HG02938 (cell line): ENCODE measurements around the gene TBX20.
"Not testable (repeated sequence)": the region's sequence is repeated elsewhere in the genome, so short reads cannot be mapped to it uniquely, and the experiment has no call there.

Experiments
- ATAC-seq: cut with Tn5 transposase; IDR thresholded peaks from one replicate; pipeline ENCODE4 v1.9.1; 2021; ENCODE audit warnings: mild to moderate bottlenecking, moderate library complexity; ENCODE audit not compliant: unreplicated experiment

The TBX20 gene

GRCh38 chr7:35167158-35167557 is 86.7 kb downstream of the TBX20 start:
- ATAC-seq, result not testable (repeated sequence)

GRCh38 chr7:35161059-35161740 is 92.7 kb downstream of the TBX20 start:
- ATAC-seq, result not testable (repeated sequence)
